RWPE1 (cell line): ENCODE measurements around the gene IQGAP2.
A peak's percentile ranks its signal among the peaks of the same experiment; 100 is the strongest.
"Not testable (repeated sequence)": the region's sequence is repeated elsewhere in the genome, so short reads cannot be mapped to it uniquely, and the experiment has no call there.

ENCODE experiments used
- CTCF ChIA-PET: fragments of 350-600 bp; sonication (Branson Sonifier 250); formaldehyde crosslinking; extraction: SDS; loops from one replicate; lab custom pipeline; 2021; lab: Yijun Ruan, JAX
- POLR2A ChIA-PET: fragments of 400-600 bp; formaldehyde crosslinking; extraction: SDS; loops from one replicate; lab custom pipeline; 2020; ENCODE audit warnings: antibody characterized with exemption; ENCODE audit not compliant: low non-redundant PET; lab: Yijun Ruan, JAX
- DNase-seq: peaks from one replicate; pipeline ENCODE4 v3.0.0; 2012; ENCODE audit warnings: low spot score
- H3K27ac ChIP-seq: fragments of 450-650 bp; 2 replicates; pipeline ENCODE4 v1.5.1; 2017
- CTCF ChIP-seq: fragments of 450-650 bp; conservative IDR thresholded peaks from 2 replicates; pipeline ENCODE4 v1.5.1; 2017; ENCODE audit warnings: low read depth, mild to moderate bottlenecking

IQGAP2 gene

GRCh38 chr5:76504901-76505564 lies 101.9 kb downstream of the IQGAP2 start:
- H3K27ac ChIP-seq = no peak overlapping the region
- POLR2A ChIA-PET = no interaction called here
- no peak for TF ChIP-seq CTCF
- CTCF ChIA-PET = interaction anchor here (0.6 to 0.8 kb wide), 3 partner anchors 18 to 245 kb away, joined by 3 to 6 read pairs (median 3); no protein-coding TSS in a partner anchor
- DNase-seq = no peak

- H3K27ac ChIP-seq = no peak overlapping the region
- CTCF ChIA-PET = interaction anchor here (0.6 kb wide), 1 partner anchor 95 kb away, joined by 3 read pairs; no protein-coding TSS in a partner anchor
- DNase-seq = no peak
- no peak for TF ChIP-seq CTCF
- POLR2A ChIA-PET = no interaction called here
Measured at GRCh38 chr5:76513476-76513875, 110.4 kb downstream of the IQGAP2 start.

- POLR2A ChIA-PET = no interaction called here
- no peak for TF ChIP-seq CTCF
- H3K27ac ChIP-seq = no peak overlapping the region
- DNase-seq = no peak
- CTCF ChIA-PET = interaction anchor here (0.7 to 1.0 kb wide), 2 partner anchors 112 to 127 kb away, joined by 3 to 4 read pairs; no protein-coding TSS in a partner anchor
Measured at GRCh38 chr5:76514292-76514691, 111.2 kb downstream of the IQGAP2 start.

GRCh38 chr5:76514713-76515112 lies 111.6 kb downstream of the IQGAP2 start:
- no peak for DNase-seq
- ChIA-PET POLR2A (no interaction called here), CTCF (interaction anchor here (0.7 to 1.0 kb wide), 2 partner anchors 112 to 128 kb away, joined by 3 to 4 read pairs; no protein-coding TSS in a partner anchor)
- no peak for TF ChIP-seq CTCF
- H3K27ac ChIP-seq = no peak overlapping the region

- TF ChIP-seq CTCF = no peak
- ChIA-PET CTCF (interaction anchor here (0.6 kb wide), 1 partner anchor 11 kb away, joined by 4 read pairs; no protein-coding TSS in a partner anchor), POLR2A (no interaction called here)
- H3K27ac ChIP-seq = no peak overlapping the region
- no peak for DNase-seq
Measured at GRCh38 chr5:76517334-76517733, 114.2 kb downstream of the IQGAP2 start.

- POLR2A ChIA-PET, DNase-seq, H3K27ac ChIP-seq: not testable (repeated sequence)
- CTCF ChIA-PET = interaction anchor here (0.6 kb wide), 1 partner anchor 29 kb away, joined by 3 read pairs; no protein-coding TSS in a partner anchor
Measured at GRCh38 chr5:76518246-76518645, 115.2 kb downstream of the IQGAP2 start.

- H3K27ac ChIP-seq = no peak overlapping the region
- CTCF ChIA-PET = no interaction called here
- POLR2A ChIA-PET = no interaction called here
- DNase-seq = peak; percentile 57
- no peak for TF ChIP-seq CTCF
Measured at GRCh38 chr5:76521240-76521758, 118.2 kb downstream of the IQGAP2 start.
